IMR-90 (cell line): ENCODE data around the gene HOXA5. TPM values are rescaled to one million over a fixed set of nuclear protein-coding genes. Genes with fewer than 3 reads are reported as not detected.

Source experiments
- ATAC-seq: fragments of 200-7000 bp; cut with Tn5 transposase; 2 replicates; pipeline ENCODE4 v1.9.1; 2020; ENCODE audit warnings: low read depth, mild to moderate bottlenecking, moderate library complexity
- BruUV-seq: library from RNA; stranded (reverse); fragments of 400-500 nt; replicated peaks from 2 replicates; lab custom pipeline; 2021; lab: Mats Ljungman, UMichigan
- CTCF ChIA-PET: fragments of 300-600 bp; formaldehyde crosslinking; extraction: SDS; loops from one replicate; lab custom pipeline; 2021; ENCODE audit warnings: antibody characterized with exemption; lab: Yijun Ruan, JAX
- POLR2A ChIA-PET: fragments of 300-600 bp; sonication (Branson Sonifier 250); formaldehyde crosslinking; loops from one replicate; lab custom pipeline; 2022; ENCODE audit warnings: antibody characterized with exemption; ENCODE audit not compliant: unreplicated experiment; lab: Charles Lee
- DNase-seq: peaks from one replicate; pipeline ENCODE4 v3.0.0; 2013
- H2AFZ ChIP-seq: replicated peaks from 2 replicates; pipeline ENCODE3; 2013; ENCODE audit warnings: low read length, mild to moderate bottlenecking; ENCODE audit not compliant: poor library complexity
- H2AK5ac ChIP-seq: 2 replicates; pipeline ENCODE4 v1.6.1; 2013; ENCODE audit warnings: low read depth, low read length, inconsistent platforms
- H2AK9ac ChIP-seq: replicated peaks from 2 replicates; pipeline ENCODE3; 2013; ENCODE audit warnings: mild to moderate bottlenecking, low read depth, low read length, moderate library complexity; ENCODE audit not compliant: poor library complexity
- H2BK120ac ChIP-seq: 2 replicates; pipeline ENCODE4 v1.6.1; 2013; ENCODE audit warnings: low read depth, low read length, inconsistent platforms
- H2BK15ac ChIP-seq: 3 replicates; pipeline ENCODE4 v1.6.1; 2013; ENCODE audit warnings: low read depth, low read length, inconsistent platforms
- H2BK20ac ChIP-seq: 2 replicates; pipeline ENCODE4 v1.6.1; 2013; ENCODE audit warnings: low read depth, mild to moderate bottlenecking, inconsistent platforms, low read length, moderate library complexity
- H2BK5ac ChIP-seq: 2 replicates; pipeline ENCODE4 v1.6.1; 2013; ENCODE audit warnings: mild to moderate bottlenecking, low read depth, low read length, inconsistent platforms; ENCODE audit not compliant: poor library complexity, severe bottlenecking
- H3K14ac ChIP-seq: replicated peaks from 2 replicates; pipeline ENCODE4 v1.6.1; 2013; ENCODE audit warnings: low read depth, low read length, inconsistent platforms
- H3K18ac ChIP-seq: 2 replicates; pipeline ENCODE4 v1.6.1; 2013; ENCODE audit warnings: low read depth, low read length, control low read depth
- H3K23ac ChIP-seq: 2 replicates; pipeline ENCODE4 v1.6.1; 2013; ENCODE audit warnings: low read depth, low read length, inconsistent platforms
- H3K27ac ChIP-seq: 2 replicates; pipeline ENCODE4 v1.5.1; 2013; ENCODE audit warnings: mild to moderate bottlenecking, control low read depth, low read length; ENCODE audit not compliant: insufficient read depth
- H3K27me3 ChIP-seq: 2 replicates; pipeline ENCODE4 v1.6.1; 2013; ENCODE audit warnings: low read length; ENCODE audit not compliant: control insufficient read depth, insufficient read depth
- H3K36me3 ChIP-seq: 2 replicates; pipeline ENCODE4 v1.6.1; 2013; ENCODE audit warnings: low read length, mixed read lengths; ENCODE audit not compliant: control insufficient read depth, insufficient read depth
- H3K4ac ChIP-seq: 2 replicates; pipeline ENCODE4 v1.6.1; 2013; ENCODE audit warnings: low read depth, low read length, inconsistent platforms
- H3K4me1 ChIP-seq: 2 replicates; pipeline ENCODE4 v1.6.1; 2013; ENCODE audit warnings: low read length, mixed read lengths; ENCODE audit not compliant: control insufficient read depth, insufficient read depth
- H3K4me2 ChIP-seq: 2 replicates; pipeline ENCODE4 v1.6.1; 2013; ENCODE audit warnings: low read depth, mild to moderate bottlenecking, control low read depth, low read length, moderate library complexity
- H3K4me3 ChIP-seq: 2 replicates; pipeline ENCODE4 v1.5.1; 2013; ENCODE audit warnings: low read depth, mild to moderate bottlenecking, control low read depth, low read length, moderate library complexity; ENCODE audit not compliant: insufficient read depth
- H3K56ac ChIP-seq: 2 replicates; pipeline ENCODE4 v1.6.1; 2013; ENCODE audit warnings: low read length, inconsistent platforms; ENCODE audit not compliant: insufficient read depth; ENCODE audit errors: extremely low read depth
- H3K79me1 ChIP-seq, 2 experiments: 2 replicates each; pipeline ENCODE4 v1.6.1; 2013; ENCODE audit warnings: low read length in 2 of 2, inconsistent platforms in 1 of 2, low read depth in 1 of 2
- H3K9ac ChIP-seq: 2 replicates; pipeline ENCODE4 v1.6.1; 2013; ENCODE audit warnings: low read depth, low read length, control low read depth
- H3K9me1 ChIP-seq: 2 replicates; pipeline ENCODE4 v1.6.1; 2013; ENCODE audit warnings: low read length, inconsistent platforms; ENCODE audit not compliant: insufficient read depth
- H3K9me3 ChIP-seq: 2 replicates; pipeline ENCODE4 v1.6.1; 2013; ENCODE audit warnings: low read length; ENCODE audit not compliant: control insufficient read depth, insufficient read depth
- H4K20me1 ChIP-seq: 2 replicates; pipeline ENCODE4 v1.6.1; 2013; ENCODE audit warnings: low read length, inconsistent platforms; ENCODE audit not compliant: insufficient read depth
- H4K5ac ChIP-seq: 2 replicates; pipeline ENCODE4 v1.6.1; 2013; ENCODE audit warnings: mild to moderate bottlenecking, low read depth, low read length, control low read depth
- H4K8ac ChIP-seq, 2 experiments: 2 replicates each; pipeline ENCODE4 v1.6.1; 2013; ENCODE audit warnings: low read depth in 2 of 2, low read length in 2 of 2, control low read depth in 1 of 2, inconsistent platforms in 1 of 2
- H4K91ac ChIP-seq: 2 replicates; pipeline ENCODE4 v1.6.1; 2013; ENCODE audit warnings: low read depth, low read length, inconsistent platforms; ENCODE audit not compliant: insufficient read depth
- MAZ ChIP-seq: IDR thresholded peaks from 2 replicates; pipeline ENCODE4 v1.6.1; 2012; ENCODE audit warnings: low read depth, mild to moderate bottlenecking, low read length, improper control_type of control experiment, moderate library complexity, borderline replicate concordance
- POLR2A ChIP-seq: IDR thresholded peaks from 2 replicates; pipeline ENCODE4 v1.6.1; 2012; ENCODE audit warnings: mild to moderate bottlenecking, low read depth, low read length
- WGBS, 2 experiments: methylation state at CpG; one replicate each; pipeline versions ENCODE4 v1.1.5 to v1.1.7; 2013; ENCODE audit warnings: missing lambda C conversion rate in 2 of 2; ENCODE audit not compliant: insufficient read length in 1 of 2; ENCODE audit errors: extremely low coverage in 2 of 2; 5-methylcytosine and 5-hydroxymethylcytosine counted together
- dilution Hi-C: fragments of 300-500 bp; cut with HindIII; formaldehyde crosslinking; loops from one replicate; pipeline ENCODE4 v1.14.3; 2018; ENCODE audit warnings: low sequenced_read_pairs; ENCODE audit not compliant: unreplicated experiment
- in situ Hi-C: fragments of 300-500 bp; cut with MboI; formaldehyde crosslinking; loops from 3 replicates; pipeline ENCODE4 v1.14.3; 2019; ENCODE audit warnings: low sequenced_read_pairs, inconsistent platforms, mixed read lengths
- intact Hi-C: fragments of 100-400 bp; cut with micrococcal nuclease; formaldehyde crosslinking; loops from 2 replicates; pipeline ENCODE4 v1.10.0; 2022
- polyA plus RNA-seq, 3 experiments: library from polyadenylated mRNA; depleted of rRNA; stranded (reverse); fragments of >200 nt; gene quantifications; 2 replicates each; pipeline ENCODE4 v1.2.3, GENCODE V29; 2012; ENCODE audit warnings: low replicate concordance in 1 of 3
- total RNA-seq: library from RNA; depleted of rRNA; stranded (reverse); fragments of >200 nt; gene quantifications from 2 replicates; pipeline ENCODE4 v1.2.3, GENCODE V29; 2012

HOXA5 gene
- total and polyA plus RNA-seq, 2 of the 4 experiments (the other 2 are of a cell fraction) = 19.9 to 29.4 TPM

DNA sequence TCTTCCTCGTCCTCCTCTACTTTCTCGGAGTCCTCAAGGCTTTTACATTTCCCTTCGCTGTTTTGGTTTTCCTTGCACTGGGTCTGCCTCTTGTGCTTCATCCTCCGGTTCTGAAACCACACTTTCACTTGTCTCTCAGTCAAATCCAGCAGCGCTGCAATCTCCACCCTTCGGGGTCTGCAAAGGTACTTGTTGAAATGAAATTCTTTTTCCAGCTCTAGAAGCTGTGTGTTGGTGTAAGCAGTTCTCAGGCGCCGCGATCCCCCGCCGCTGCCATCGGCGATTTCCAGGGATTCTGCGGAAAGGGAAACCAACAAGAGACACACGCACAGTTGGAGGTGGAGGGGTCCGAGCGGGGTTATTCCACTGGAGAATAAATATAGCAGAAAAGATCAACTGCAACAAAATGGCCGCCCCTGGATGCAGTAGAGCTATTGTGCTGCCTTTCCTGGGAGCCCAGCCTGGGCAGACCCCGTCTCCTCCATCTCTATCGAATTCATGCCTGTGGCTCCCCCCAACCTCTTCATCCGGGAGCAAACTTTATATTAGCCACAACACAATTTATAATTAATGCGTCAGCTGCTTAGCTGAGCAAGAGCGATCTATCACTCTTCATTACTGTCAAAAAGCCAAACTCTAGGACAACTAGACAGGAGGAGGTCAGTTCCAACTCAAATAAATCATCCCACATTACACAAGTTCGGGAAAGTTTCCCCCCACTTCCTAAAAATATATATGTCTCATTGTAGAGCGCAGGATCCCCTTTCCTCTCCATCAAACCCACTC, 42.1 kb downstream of the HOXA5 start:
- Histone ChIP-seq H4K5ac (peak overlapping the region; percentile 75), H3K27ac (peak overlapping the region; percentile 96), H2BK15ac (peak overlapping the region; percentile 42; the same call in 1 of the 3 replicates), H2BK120ac (peak overlapping the region; percentile 42), H3K18ac (peak overlapping the region; percentile 93), H3K4me2 (peak overlapping the region; percentile 97), H3K36me3 (peaks cover 10% of the 10 kb centered on the region), H2AK9ac (peak overlapping the region; percentile 86), H3K4me1 (peaks cover 30% of the 10 kb centered on the region), H4K20me1 (peaks cover 13% of the 10 kb centered on the region), H3K9me3 (no peaks in the 10 kb centered on the region), H2AK5ac (peak overlapping the region; percentile 67; the same call in 1 of the 2 replicates), H4K91ac (peak overlapping the region; percentile 81), H3K56ac (peak overlapping the region; percentile 86), H3K9ac (peak overlapping the region; percentile 93), H2AFZ (peak overlapping the region; percentile 55), H3K79me1 (peaks cover 0 to 27% of the 10 kb centered on the region in 2 experiments; a peak in 2 of 4 replicates), H2BK5ac (peak overlapping the region; percentile 95), H3K23ac (peak overlapping the region; percentile 91), H4K8ac (peak overlapping the region; percentile 54 to 76; a peak in 3 of 4 replicates), H3K27me3 (no peaks in the 10 kb centered on the region), H3K4me3 (peak overlapping the region; percentile 52), H3K4ac (peak overlapping the region; percentile 80), H3K14ac (peak overlapping the region; percentile 40), H2BK20ac (peak overlapping the region; percentile 2; the same call in 1 of the 2 replicates), H3K9me1 (no peaks in the 10 kb centered on the region)
- WGBS, 2 experiments = 0% methylated on average over 7 of the region's 25 CpGs; no CpG with 5 or more reads in 1 of the 2 experiments
- TF ChIP-seq MAZ (no peak), POLR2A (peak; percentile 44; the same call in 1 of the 2 replicates)
- intact Hi-C loops (loop anchor here (2.0 kb wide), 1 partner anchor 13 kb away; no protein-coding TSS in a partner anchor), in situ Hi-C loops (loop anchor here (5.0 to 10.0 kb wide), 4 partner anchors 41 to 1239 kb away; partner anchors contain the start of gene HOXA5), dilution Hi-C loops (no loop called here)
- BruUV-seq = no TSS peak
- ATAC-seq = 0 out of 2 replicates have a peak, but pooled peaks have one; percentile 1
- peak; percentile 75 for DNase-seq
- CTCF ChIA-PET = interaction anchor here (0.6 to 1.0 kb wide), 3 partner anchors 13 to 132 kb away, joined by 3 to 4 read pairs (median 4); no protein-coding TSS in a partner anchor
- POLR2A ChIA-PET = interaction anchor here (1.2 to 1.5 kb wide), 2 partner anchors 15 to 17 kb away, joined by 3 read pairs; no protein-coding TSS in a partner anchor
